Cerebellar cortex (tissue), 1 donor: ENCODE measurements around the gene GPR18.

Source experiments
- DNase-seq: peaks from one replicate; pipeline ENCODE4 v3.0.0-alpha.2; 2015; ENCODE audit warnings: low spot score

Gene GPR18

GRCh38 chr13:99208185-99208584 is 50.0 kb downstream of the GPR18 start:
- no peak for DNase-seq

- DNase-seq: no peak
Measured at GRCh38 chr13:99207511-99207910, 50.7 kb downstream of the GPR18 start.

- DNase-seq: no peak
Measured at GRCh38 chr13:99206873-99207272, 51.3 kb downstream of the GPR18 start.

GRCh38 chr13:99206226-99206625 is 52.0 kb downstream of the GPR18 start:
- DNase-seq: no peak

GRCh38 chr13:99205621-99206220 is 52.5 kb downstream of the GPR18 start:
- no peak for DNase-seq
